Measurements from ENCODE around the gene ADD1. TPM values are rescaled to one million over a fixed set of nuclear protein-coding genes. Genes with fewer than 3 reads are reported as not detected.
"Not testable (repeated sequence)": the region's sequence is repeated elsewhere in the genome, so short reads cannot be mapped to it uniquely, and the experiment has no call there.

Gene ADD1
- total RNA-seq, 2 experiments from 2014 or later = 266 to 277 TPM

DNA sequence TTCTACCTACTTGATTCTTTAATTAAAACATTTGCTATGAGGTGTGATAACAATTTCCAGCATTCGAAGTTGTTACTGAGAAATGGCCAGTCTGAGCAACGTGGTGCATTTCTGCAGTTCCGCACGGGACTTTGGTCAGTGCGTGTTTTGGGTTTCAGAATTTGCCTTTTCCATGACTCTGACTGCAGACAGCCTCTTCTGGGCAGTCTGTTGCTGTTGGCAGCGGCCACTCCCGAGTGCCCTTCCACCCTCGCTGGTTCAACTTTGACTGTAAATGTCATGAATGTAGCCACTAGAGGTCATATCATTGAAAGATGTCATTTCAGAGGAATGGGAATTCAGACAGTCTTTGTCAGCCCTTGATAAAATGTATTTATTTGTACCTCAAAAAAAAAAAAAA is 65.9 kb downstream of the ADD1 start:
- no peaks in the 10 kb centered on the region for H3K9me3 Mint-ChIP-seq
- no peak overlapping the region for H3K4me3 Mint-ChIP-seq
- no peaks in the 10 kb centered on the region for H3K27me3 Mint-ChIP-seq
- ChIA-PET CTCF (no interaction called here), POLR2A (no interaction called here)
- DNase-seq = no peak
- no peak overlapping the region for H3K27ac Mint-ChIP-seq
- peaks cover 70% of the 10 kb centered on the region for H3K36me3 Mint-ChIP-seq (ENCODE audit: low read depth)
- peaks cover 24% of the 10 kb centered on the region for H3K4me1 Mint-ChIP-seq

DNA sequence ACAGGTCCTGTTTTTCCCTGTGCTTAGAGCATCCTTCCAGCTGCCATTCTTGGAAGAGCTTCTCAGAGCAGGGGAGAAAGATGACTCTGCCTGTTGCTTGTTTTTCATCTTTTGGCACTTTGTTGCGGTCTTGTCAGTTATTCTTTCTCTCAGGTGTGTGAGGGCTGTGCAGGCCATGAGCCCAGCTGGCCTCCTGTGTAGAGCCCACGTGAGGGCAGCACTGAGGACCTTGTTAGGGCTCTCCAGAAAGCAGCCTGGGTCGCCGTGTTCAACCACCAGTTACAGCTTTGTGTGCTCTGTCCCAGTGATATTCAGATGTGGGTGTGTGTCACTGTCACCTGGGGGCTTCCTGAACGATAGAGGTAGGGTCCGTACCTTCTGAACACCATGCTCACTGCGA is 66.8 kb downstream of the ADD1 start:
- H3K9me3 Mint-ChIP-seq = no peaks in the 10 kb centered on the region
- no peak overlapping the region for H3K27ac Mint-ChIP-seq
- CTCF ChIA-PET = no interaction called here
- POLR2A ChIA-PET = interaction anchor here (1.7 kb wide), 1 partner anchor 26 kb away, joined by 6 read pairs; no protein-coding TSS in a partner anchor
- H3K4me1 Mint-ChIP-seq = peaks cover 25% of the 10 kb centered on the region
- no peak overlapping the region for H3K4me3 Mint-ChIP-seq
- peaks cover 68% of the 10 kb centered on the region for H3K36me3 Mint-ChIP-seq (ENCODE audit: low read depth)
- no peak for DNase-seq
- no peaks in the 10 kb centered on the region for H3K27me3 Mint-ChIP-seq

DNA sequence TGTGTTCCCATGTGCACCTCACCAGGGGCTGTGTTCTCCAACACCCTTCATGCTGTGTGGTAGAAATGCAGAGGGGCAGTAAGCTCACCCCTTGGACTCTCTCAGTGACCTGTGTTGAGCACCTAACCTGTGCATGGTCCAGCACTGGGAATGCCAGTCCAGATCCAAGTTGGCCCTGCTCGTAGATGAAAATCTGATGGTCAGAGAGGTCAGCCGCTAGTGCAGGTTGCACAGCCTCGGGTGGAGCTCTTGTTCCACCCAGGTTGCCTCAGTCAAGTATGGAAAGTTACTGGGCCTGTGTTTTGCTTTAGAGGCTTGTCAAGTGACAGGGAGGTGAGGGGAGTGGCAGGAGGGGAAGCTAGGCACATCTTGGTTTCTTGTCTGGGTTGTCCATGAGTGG is 68.2 kb downstream of the ADD1 start:
- no peak for DNase-seq
- H3K9me3 Mint-ChIP-seq = no peaks in the 10 kb centered on the region
- peaks cover 69% of the 10 kb centered on the region for H3K36me3 Mint-ChIP-seq (ENCODE audit: low read depth)
- H3K4me3 Mint-ChIP-seq = no peak overlapping the region
- POLR2A ChIA-PET = interaction anchor here (1.7 kb wide), 1 partner anchor 25 kb away, joined by 6 read pairs; no protein-coding TSS in a partner anchor
- CTCF ChIA-PET = interaction anchor here (0.5 kb wide), 1 partner anchor 1229 kb away, joined by 3 read pairs; no protein-coding TSS in a partner anchor
- H3K4me1 Mint-ChIP-seq = peaks cover 12% of the 10 kb centered on the region
- no peaks in the 10 kb centered on the region for H3K27me3 Mint-ChIP-seq
- H3K27ac Mint-ChIP-seq = no peak overlapping the region

DNA sequence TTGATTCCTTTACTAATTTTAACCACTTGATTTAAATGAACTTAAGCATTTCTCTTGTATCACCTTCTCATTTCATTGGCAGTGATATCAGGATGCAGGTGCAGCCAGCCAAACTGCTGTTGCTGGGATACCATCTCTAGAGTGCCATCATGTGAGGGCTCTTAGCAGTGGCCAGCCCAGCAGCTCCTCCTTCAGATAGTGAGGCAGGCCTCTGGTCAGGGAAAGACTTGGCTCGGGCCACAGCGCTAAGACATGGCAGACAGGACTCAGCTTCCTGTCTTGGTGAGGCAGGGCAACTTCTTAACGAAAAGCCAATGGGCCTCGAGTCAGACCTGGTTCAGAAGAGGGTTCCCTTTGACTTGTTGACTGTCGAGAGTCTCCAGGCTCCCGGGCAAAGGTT is 69.5 kb downstream of the ADD1 start:
- DNase-seq = no peak
- H3K9me3 Mint-ChIP-seq = no peaks in the 10 kb centered on the region
- POLR2A ChIA-PET = no interaction called here
- H3K27me3 Mint-ChIP-seq = no peaks in the 10 kb centered on the region
- H3K4me1 Mint-ChIP-seq = peaks cover 13% of the 10 kb centered on the region
- H3K27ac Mint-ChIP-seq = no peak overlapping the region
- H3K36me3 Mint-ChIP-seq (ENCODE audit: low read depth) = peaks cover 71% of the 10 kb centered on the region
- no peak overlapping the region for H3K4me3 Mint-ChIP-seq
- CTCF ChIA-PET = no interaction called here

DNA sequence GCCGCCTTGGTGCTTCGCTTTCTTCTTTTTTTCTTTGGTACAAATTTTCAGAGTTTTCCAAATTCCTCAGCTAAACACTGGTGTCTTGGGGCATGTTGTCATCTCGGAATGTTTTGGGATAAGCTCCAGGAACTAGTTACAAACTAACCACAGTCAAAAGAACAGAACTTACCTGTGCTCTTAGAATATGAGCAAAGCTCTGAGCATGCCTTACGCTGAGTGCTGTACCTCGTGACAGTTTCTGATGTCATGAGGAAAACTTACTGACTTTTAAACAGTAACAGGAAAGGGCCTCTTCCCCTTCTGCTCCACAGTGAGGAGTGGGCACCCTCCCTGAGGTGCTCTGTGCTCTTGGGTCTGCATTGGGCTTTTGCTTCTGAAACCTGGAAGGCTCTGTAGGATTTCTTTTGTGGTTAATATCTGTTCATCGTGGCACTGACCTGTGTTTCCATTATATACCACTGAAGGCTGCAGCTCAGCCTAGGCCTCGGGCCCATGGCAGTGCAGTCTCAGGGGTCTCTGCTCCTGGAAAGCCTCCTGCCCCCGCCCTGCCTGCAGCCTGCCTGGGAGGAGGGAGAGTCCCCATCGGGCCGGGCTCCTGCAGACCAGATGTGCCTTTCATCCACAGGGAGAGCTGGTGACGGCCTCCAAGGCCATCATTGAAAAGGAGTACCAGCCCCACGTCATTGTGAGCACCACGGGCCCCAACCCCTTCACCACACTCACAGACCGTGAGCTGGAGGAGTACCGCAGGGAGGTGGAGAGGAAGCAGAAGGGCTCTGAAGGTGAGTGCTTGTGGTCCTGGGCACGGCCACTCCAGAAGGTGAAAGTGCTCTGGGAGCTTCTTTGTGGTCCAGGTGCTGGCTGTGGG is 70.8 kb downstream of the ADD1 start:
- Mint-ChIP-seq H3K27me3 (no peaks in the 10 kb centered on the region), H3K36me3 (ENCODE audit: low read depth) (peaks cover 72% of the 10 kb centered on the region), H3K4me3 (no peak overlapping the region), H3K27ac (no peak overlapping the region), H3K9me3 (peaks cover 2% of the 10 kb centered on the region), H3K4me1 (peaks cover 15% of the 10 kb centered on the region)
- ChIA-PET CTCF (interaction anchor here (1.0 kb wide), 1 partner anchor 151 kb away, joined by 4 read pairs; no protein-coding TSS in a partner anchor), POLR2A (interaction anchor here (0.8 kb wide), 1 partner anchor 21 kb away, joined by 3 read pairs; no protein-coding TSS in a partner anchor)
- DNase-seq = no peak

DNA sequence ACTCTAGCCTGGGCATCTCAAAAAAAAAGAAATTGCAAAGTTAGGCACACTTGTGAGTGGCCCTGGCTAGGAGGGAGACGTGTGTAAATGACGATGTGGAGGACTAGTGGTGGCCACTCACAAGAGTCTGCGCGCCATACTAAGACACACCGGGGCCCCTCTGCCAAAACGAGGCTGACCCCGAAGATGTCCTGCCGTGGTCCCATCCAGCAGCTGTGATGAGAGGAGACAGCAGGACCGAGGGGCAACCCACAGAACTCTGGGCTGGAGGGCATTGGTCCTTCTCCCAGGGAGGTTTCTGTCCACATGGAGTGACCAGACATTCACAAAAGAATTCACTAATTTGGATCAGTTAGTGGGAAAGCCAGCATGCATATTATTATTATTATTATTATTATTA is 72.1 kb downstream of the ADD1 start:
- DNase-seq = no peak
- H3K27me3 Mint-ChIP-seq = no peaks in the 10 kb centered on the region
- H3K36me3 Mint-ChIP-seq (ENCODE audit: low read depth) = peaks cover 76% of the 10 kb centered on the region
- H3K4me3 Mint-ChIP-seq = no peak overlapping the region
- CTCF ChIA-PET = interaction anchor here (0.5 kb wide), 1 partner anchor 51 kb away, joined by 3 read pairs; no protein-coding TSS in a partner anchor
- H3K9me3 Mint-ChIP-seq = peaks cover 5% of the 10 kb centered on the region
- no peak overlapping the region for H3K27ac Mint-ChIP-seq
- peaks cover 21% of the 10 kb centered on the region for H3K4me1 Mint-ChIP-seq
- POLR2A ChIA-PET = no interaction called here

DNA sequence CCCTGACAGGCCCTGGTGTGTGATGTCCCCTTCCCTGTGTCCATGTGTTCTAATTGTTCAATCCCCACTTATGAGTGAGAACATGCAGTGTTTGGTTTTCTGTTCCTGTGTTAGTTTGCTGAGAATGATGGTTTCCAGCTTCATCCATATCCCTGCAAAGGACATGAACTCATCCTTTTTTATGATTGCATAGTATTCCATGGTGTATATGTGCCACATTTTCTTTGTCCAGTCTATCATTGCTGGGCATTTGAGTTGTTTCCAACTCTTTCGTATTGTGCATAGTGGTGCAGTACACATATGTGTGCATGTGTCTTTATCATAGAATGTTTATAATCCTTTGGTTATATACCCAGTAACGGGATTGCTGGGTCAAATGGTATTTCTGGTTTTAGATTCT is 73.1 kb downstream of the ADD1 start:
- H3K27ac Mint-ChIP-seq, CTCF ChIA-PET, H3K9me3 Mint-ChIP-seq, DNase-seq, H3K27me3 Mint-ChIP-seq, POLR2A ChIA-PET, H3K4me3 Mint-ChIP-seq: not testable (repeated sequence)
- Mint-ChIP-seq H3K36me3 (ENCODE audit: low read depth) (peaks cover 78% of the 10 kb centered on the region), H3K4me1 (peaks cover 27% of the 10 kb centered on the region)

DNA sequence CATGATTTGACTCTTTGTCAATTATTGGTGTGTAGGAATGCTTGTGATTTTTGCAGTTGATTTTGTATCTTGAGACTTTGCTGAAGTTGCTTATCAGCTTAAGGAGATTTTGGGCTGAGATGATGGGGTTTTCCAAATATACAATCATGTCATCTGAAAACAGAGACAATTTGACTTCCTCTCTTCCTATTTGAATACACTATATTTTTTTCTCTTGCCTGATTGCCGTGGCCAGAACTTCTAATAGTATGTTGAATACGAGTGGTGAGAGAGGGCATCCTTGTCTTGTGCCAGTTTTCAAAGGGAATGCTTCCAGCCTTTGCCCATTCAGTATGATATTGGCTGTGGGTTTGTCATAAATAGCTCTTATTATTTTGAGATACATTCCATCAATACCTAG is 74.7 kb downstream of the ADD1 start:
- DNase-seq, H3K9me3 Mint-ChIP-seq, H3K27me3 Mint-ChIP-seq, POLR2A ChIA-PET, H3K27ac Mint-ChIP-seq, H3K4me3 Mint-ChIP-seq, CTCF ChIA-PET: not testable (repeated sequence)
- peaks cover 83% of the 10 kb centered on the region for H3K36me3 Mint-ChIP-seq (ENCODE audit: low read depth)
- H3K4me1 Mint-ChIP-seq = peaks cover 44% of the 10 kb centered on the region

DNA sequence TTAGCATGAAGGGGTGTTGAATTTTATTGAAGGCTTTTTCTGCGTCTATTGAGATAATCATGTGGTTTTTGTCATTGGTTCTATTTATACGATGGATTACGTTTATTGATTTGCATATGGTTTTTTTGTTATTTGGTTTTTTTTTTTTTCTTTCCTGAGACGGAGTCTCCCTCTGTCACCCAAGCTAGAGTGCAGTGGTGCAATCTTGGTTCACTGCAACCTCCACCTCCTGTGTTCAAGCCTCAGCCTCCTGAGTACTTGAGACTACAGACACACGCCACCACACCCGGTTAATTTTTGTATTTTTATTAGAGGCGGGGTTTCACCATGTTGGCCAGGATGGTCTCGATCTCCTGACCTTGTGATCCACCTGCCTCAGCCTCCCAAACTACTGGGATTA is 75.1 kb downstream of the ADD1 start:
- H3K27me3 Mint-ChIP-seq, H3K4me3 Mint-ChIP-seq, H3K9me3 Mint-ChIP-seq, DNase-seq, H3K27ac Mint-ChIP-seq, CTCF ChIA-PET: not testable (repeated sequence)
- POLR2A ChIA-PET = interaction anchor here (1.0 kb wide), 1 partner anchor 16 kb away, joined by 3 read pairs; no protein-coding TSS in a partner anchor
- Mint-ChIP-seq H3K36me3 (ENCODE audit: low read depth) (peaks cover 85% of the 10 kb centered on the region), H3K4me1 (peaks cover 48% of the 10 kb centered on the region)

DNA sequence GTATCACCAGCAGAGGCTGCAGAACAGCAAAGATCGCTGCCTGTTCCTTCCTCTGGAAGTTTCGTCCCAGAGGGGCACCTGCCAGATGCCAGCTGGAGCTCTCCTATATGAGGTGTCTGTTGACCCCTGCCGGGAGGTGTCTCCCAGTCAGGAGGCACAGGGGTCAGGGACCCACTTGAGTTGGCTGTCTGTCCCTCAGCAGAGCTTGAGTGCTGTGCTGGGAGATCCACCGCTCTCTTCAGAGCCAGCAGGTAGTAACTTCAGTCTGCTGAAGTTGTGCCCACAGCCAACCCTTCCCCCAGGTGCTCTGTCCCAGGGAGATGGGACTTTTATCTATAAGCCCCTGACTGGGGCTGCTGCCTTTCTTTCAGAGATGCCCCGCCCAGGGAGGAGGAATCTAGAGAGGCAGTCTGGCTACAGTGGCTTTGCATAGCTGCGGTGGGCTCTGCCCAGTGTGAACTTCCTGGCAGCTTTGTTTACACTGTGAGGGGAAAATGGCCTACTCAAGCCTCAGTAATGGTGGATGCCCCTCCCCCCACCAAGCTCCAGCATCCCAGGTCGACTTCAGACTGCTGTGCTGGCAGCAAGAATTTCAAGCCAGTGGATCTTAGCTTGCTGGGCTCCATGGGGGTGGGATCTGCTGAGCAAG is 78.9 kb downstream of the ADD1 start:
- Mint-ChIP-seq H3K27ac (peak overlapping the region; percentile 75), H3K36me3 (ENCODE audit: low read depth) (peaks cover 72% of the 10 kb centered on the region), H3K4me1 (peaks cover 40% of the 10 kb centered on the region)
- H3K4me3 Mint-ChIP-seq, H3K27me3 Mint-ChIP-seq, H3K9me3 Mint-ChIP-seq: not testable (repeated sequence)
- POLR2A ChIA-PET = interaction anchor here (1.4 to 1.6 kb wide), 2 partner anchors 13 to 193 kb away, joined by 4 to 22 read pairs; no protein-coding TSS in a partner anchor
- CTCF ChIA-PET = interaction anchor here (1.0 to 1.1 kb wide), 3 partner anchors 13 to 158 kb away, joined by 3 to 7 read pairs (median 4); no protein-coding TSS in a partner anchor
- DNase-seq = peak; percentile 64

DNA sequence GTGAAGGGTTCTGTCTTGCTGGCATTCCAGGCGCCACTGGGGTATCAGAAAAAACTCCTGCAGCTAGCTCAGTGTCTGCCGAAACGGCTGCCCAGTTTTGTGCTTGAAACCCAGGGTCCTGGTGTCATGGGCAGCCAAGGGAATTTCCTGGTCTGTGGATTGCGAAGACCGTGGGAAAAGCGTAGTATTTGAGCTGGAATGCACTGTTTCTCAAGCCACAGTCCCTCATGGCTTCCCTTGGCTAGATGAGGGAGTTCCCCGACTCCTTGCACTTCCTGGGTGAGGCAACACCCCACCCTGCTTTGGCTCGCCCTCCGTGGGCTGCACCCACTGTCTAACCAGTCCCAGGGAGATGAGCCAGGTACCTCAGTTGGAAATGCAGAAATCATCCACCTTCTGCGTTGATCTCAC is 79.5 kb downstream of the ADD1 start:
- DNase-seq = no peak
- H3K36me3 Mint-ChIP-seq (ENCODE audit: low read depth) = peaks cover 72% of the 10 kb centered on the region
- peaks cover 5% of the 10 kb centered on the region for H3K9me3 Mint-ChIP-seq
- H3K27ac Mint-ChIP-seq = peak overlapping the region; percentile 75
- no peaks in the 10 kb centered on the region for H3K27me3 Mint-ChIP-seq
- peaks cover 37% of the 10 kb centered on the region for H3K4me1 Mint-ChIP-seq
- CTCF ChIA-PET = interaction anchor here (0.6 to 1.1 kb wide), 4 partner anchors 12 to 306 kb away, joined by 3 to 7 read pairs (median 4); no protein-coding TSS in a partner anchor
- no peak overlapping the region for H3K4me3 Mint-ChIP-seq
- POLR2A ChIA-PET = interaction anchor here (1.2 to 1.6 kb wide), 3 partner anchors 9 to 194 kb away, joined by 3 to 22 read pairs (median 4); no protein-coding TSS in a partner anchor

DNA sequence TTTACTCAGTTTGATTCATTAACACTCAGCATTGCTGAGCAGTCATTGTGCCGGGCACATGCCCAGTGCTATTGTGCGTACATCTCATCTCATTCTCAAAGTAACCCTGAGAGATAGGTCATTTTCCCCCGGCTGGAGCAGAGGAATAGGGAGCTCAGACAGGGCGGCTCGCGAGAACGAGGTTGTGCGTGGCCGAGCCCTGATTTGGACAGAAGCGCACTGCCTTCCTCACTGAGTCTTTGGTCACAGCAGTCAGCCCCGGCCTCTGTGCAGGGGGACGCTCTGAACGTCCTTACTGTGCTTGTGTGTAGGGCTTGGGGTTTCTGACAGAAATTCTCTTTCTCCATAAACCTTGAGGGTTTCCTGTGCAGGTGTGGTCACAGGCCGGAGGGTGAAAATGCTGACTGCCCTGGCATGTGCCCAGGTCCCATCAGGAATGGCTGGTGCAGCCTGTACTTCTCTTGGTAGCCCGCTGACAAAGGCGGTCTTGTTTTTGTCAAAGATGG is 80.1 kb downstream of the ADD1 start:
- DNase-seq = no peak
- no peaks in the 10 kb centered on the region for H3K27me3 Mint-ChIP-seq
- peaks cover 70% of the 10 kb centered on the region for H3K36me3 Mint-ChIP-seq (ENCODE audit: low read depth)
- CTCF ChIA-PET = interaction anchor here (0.6 to 1.1 kb wide), 3 partner anchors 30 to 307 kb away, joined by 3 to 7 read pairs (median 4); no protein-coding TSS in a partner anchor
- POLR2A ChIA-PET = interaction anchor here (1.2 to 1.8 kb wide), 4 partner anchors 9 to 194 kb away, joined by 3 to 22 read pairs (median 7); no protein-coding TSS in a partner anchor
- H3K4me1 Mint-ChIP-seq = peaks cover 35% of the 10 kb centered on the region
- no peak overlapping the region for H3K4me3 Mint-ChIP-seq
- H3K9me3 Mint-ChIP-seq = peaks cover 5% of the 10 kb centered on the region
- peak overlapping the region; percentile 74 for H3K27ac Mint-ChIP-seq

DNA sequence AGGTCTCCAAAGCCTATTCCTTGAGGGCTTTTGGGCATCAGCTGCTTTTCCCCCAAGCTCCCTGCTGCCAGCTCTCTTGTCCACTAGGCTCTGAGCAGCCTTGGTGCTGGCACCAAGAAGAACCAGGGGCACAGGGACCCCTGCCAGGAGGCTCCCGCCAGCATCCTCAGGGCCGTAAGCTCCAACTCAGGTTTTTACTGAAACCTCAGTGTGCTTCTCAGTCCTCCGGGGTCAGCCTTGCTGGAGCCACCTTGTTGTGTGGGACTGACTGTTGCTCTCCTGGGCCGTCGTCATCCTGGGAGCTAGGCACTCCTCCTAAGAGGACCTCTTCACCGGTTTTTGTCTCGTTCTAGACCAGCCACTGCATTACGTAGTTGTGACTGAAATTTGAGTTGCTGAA is 80.6 kb downstream of the ADD1 start:
- Mint-ChIP-seq H3K9me3 (peaks cover 5% of the 10 kb centered on the region), H3K36me3 (ENCODE audit: low read depth) (peaks cover 70% of the 10 kb centered on the region), H3K27ac (peak overlapping the region; percentile 48), H3K4me3 (no peak overlapping the region), H3K4me1 (peaks cover 35% of the 10 kb centered on the region), H3K27me3 (no peaks in the 10 kb centered on the region)
- ChIA-PET POLR2A (interaction anchor here (1.0 to 1.8 kb wide), 4 partner anchors 8 to 39 kb away, joined by 3 to 10 read pairs (median 4); partner anchors contain the start of genes GRK4 and NOP14), CTCF (no interaction called here)
- no peak for DNase-seq

Data from activated CD4-positive, alpha-beta memory T cell treated with anti-CD3 and anti-CD28 coated beads, Interleukin-2, amount 10 ng/mL, durations not matched to agents 7 days and 5 days (primary cell).